Natural killer cell (primary cell): ENCODE results near the gene AFG3L2. TPM values are rescaled to one million over a fixed set of nuclear protein-coding genes. Genes with fewer than 3 reads are reported as not detected.

ENCODE experiments used
- ATAC-seq, 3 donors: fragments of 150-1000 bp in 2 of 3; fragments of 200-7000 bp in 1 of 3; cut with Tn5 transposase; 1 replicate in 1 of 3; 2 replicates in 2 of 3; pipeline ENCODE4 v1.10.0; 2021; ENCODE audit warnings: mild to moderate bottlenecking in 2 of 3, moderate library complexity in 2 of 3
- DNase-seq, 2 donors: peaks; one replicate each; pipeline versions ENCODE4 v3.0.0 to v3.0.0-alpha.2; 2013 to 2021; ENCODE audit warnings: mixed read lengths in 1 of 2
- H3K27ac ChIP-seq: one replicate; pipeline ENCODE4 v1.5.1; 2013; ENCODE audit warnings: mild to moderate bottlenecking, low read length
- H3K27me3 ChIP-seq: one replicate; pipeline ENCODE4 v1.6.1; 2013; ENCODE audit warnings: low read length; ENCODE audit not compliant: control insufficient read depth, insufficient read depth
- H3K36me3 ChIP-seq: one replicate; pipeline ENCODE4 v1.6.1; 2013; ENCODE audit warnings: low read length; ENCODE audit not compliant: control insufficient read depth, insufficient read depth
- H3K4me1 ChIP-seq: one replicate; pipeline ENCODE4 v1.6.1; 2013; ENCODE audit warnings: low read length; ENCODE audit not compliant: control insufficient read depth, insufficient read depth
- H3K4me3 ChIP-seq: one replicate; pipeline ENCODE4 v1.5.1; 2013; ENCODE audit warnings: low read length
- H3K9me3 ChIP-seq: one replicate; pipeline ENCODE4 v1.6.1; 2013; ENCODE audit warnings: low read length; ENCODE audit not compliant: control insufficient read depth, insufficient read depth
- H3K27ac Mint-ChIP-seq, 2 donors: one replicate each; pipeline ENCODE4 v1.8.0; 2022; ENCODE audit warnings: mild to moderate bottlenecking in 2 of 2, mixed read lengths in 2 of 2, moderate library complexity in 1 of 2
- H3K27me3 Mint-ChIP-seq, 2 donors: one replicate each; pipeline ENCODE4 v1.8.0; 2022; ENCODE audit warnings: low read depth in 2 of 2, mixed read lengths in 2 of 2
- H3K36me3 Mint-ChIP-seq: one replicate; pipeline ENCODE4 v1.8.0; 2022; ENCODE audit warnings: mixed read lengths
- H3K4me1 Mint-ChIP-seq, 2 donors: one replicate each; pipeline ENCODE4 v1.8.0; 2022; ENCODE audit warnings: mixed read lengths in 2 of 2
- H3K4me3 Mint-ChIP-seq: one replicate; pipeline ENCODE4 v1.8.0; 2022; ENCODE audit warnings: mild to moderate bottlenecking, moderate library complexity, mixed read lengths
- H3K9me3 Mint-ChIP-seq, 2 donors: one replicate each; pipeline ENCODE4 v1.8.0; 2022; ENCODE audit warnings: mixed read lengths in 2 of 2
- WGBS: methylation state at CpG from one replicate; pipeline ENCODE4 v1.1.7; 2013; ENCODE audit warnings: missing lambda C conversion rate; ENCODE audit not compliant: insufficient coverage; 5-methylcytosine and 5-hydroxymethylcytosine counted together
- intact Hi-C: fragments of 100-400 bp; cut with micrococcal nuclease; formaldehyde crosslinking; loops from one replicate; pipeline ENCODE4 v1.14.2; 2022
- total RNA-seq, 4 donors: library from RNA; stranded (reverse); fragments of 120-200 nt in 1 of 4; gene quantifications; one replicate each; pipeline versions ENCODE4 v1.2.3 to v1.2.4, GENCODE V29; 2013 to 2022
- TF ChIP-seq, protein P1 (sequence below): fragments of 200-600 bp; IDR thresholded peaks from one replicate; pipeline ENCODE4 v1.8.0; 2022; ENCODE audit warnings: antibody characterized with exemption

AFG3L2 gene
- total RNA-seq, 3 donors from 2014 or later (not counting 1 experiment from before 2014, with no cell fraction given) = 31.9 to 36.4 (median 35.9) TPM

DNA sequence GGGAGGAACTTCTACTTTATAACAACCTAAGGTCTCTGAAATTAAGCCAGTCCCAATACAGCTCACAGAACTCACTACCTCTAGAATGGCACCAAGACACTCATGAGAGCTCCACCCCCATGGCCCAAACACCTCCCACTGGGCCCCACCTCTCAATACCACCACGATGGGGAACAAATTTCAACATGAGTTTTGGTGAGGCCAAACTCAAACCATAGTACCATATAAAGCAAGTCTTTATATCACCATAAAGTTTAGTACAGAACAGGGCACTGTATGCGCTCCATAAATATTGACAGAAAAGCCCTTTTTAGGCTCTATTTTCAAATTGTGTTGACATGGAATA, 3.3 kb downstream of the AFG3L2 start:
- ATAC-seq (no peak), DNase-seq (no peak)
- no peaks in the 10 kb centered on the region for H3K9me3 ChIP-seq
- Mint-ChIP-seq H3K36me3 (no peaks in the 10 kb centered on the region), H3K27me3 (peaks cover 0 to 4% of the 10 kb centered on the region in 2 donors), H3K4me1 (peaks cover 32 to 42% of the 10 kb centered on the region in 2 donors), H3K4me3 (no peak overlapping the region), H3K9me3 (no peaks in the 10 kb centered on the region), H3K27ac (no peak overlapping the region)
- H3K4me3 ChIP-seq = no peak overlapping the region
- no peaks in the 10 kb centered on the region for H3K27me3 ChIP-seq
- peaks cover 5% of the 10 kb centered on the region for H3K36me3 ChIP-seq
- intact Hi-C loops = loop anchor here (10.0 kb wide), 1 partner anchor 389 kb away; the partner anchor contains the start of gene IMPA2
- H3K4me1 ChIP-seq = peaks cover 23% of the 10 kb centered on the region
- no peak overlapping the region for H3K27ac ChIP-seq
- WGBS = 73% methylated on average over 2 of the region's 2 CpGs
- TF ChIP-seq, protein P1, sequence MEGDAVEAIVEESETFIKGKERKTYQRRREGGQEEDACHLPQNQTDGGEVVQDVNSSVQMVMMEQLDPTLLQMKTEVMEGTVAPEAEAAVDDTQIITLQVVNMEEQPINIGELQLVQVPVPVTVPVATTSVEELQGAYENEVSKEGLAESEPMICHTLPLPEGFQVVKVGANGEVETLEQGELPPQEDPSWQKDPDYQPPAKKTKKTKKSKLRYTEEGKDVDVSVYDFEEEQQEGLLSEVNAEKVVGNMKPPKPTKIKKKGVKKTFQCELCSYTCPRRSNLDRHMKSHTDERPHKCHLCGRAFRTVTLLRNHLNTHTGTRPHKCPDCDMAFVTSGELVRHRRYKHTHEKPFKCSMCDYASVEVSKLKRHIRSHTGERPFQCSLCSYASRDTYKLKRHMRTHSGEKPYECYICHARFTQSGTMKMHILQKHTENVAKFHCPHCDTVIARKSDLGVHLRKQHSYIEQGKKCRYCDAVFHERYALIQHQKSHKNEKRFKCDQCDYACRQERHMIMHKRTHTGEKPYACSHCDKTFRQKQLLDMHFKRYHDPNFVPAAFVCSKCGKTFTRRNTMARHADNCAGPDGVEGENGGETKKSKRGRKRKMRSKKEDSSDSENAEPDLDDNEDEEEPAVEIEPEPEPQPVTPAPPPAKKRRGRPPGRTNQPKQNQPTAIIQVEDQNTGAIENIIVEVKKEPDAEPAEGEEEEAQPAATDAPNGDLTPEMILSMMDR = no peak

DNA sequence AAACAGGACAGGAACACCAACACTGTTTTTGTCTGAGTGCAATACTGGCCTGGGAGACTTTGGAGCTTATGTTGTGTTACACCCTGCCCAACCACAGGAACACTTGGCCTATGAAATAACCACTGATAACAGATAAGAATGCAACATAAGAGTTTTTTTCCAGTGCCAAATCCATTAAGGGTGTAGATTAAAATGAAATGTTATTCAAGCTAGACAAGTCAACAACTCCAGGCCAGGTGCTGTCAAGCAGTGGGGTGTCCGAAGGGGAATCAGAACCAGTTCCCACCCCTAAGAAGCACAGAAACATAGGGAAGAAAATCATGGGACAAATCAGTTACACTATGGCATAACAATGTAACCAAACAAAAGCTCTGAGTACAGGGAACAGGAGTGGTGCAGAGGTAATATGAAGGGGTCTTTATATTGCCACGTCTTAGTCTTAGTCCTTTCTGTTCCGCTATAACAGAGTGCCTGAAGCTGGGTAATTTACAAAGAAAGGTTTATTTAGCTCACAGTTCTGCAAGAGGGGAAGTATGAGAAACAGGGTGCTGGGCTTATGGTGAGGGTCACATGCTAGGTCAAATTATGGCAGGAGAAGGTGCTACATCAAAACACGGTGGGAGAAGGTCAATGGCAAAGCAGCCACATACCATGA, 3.8 kb downstream of the AFG3L2 start:
- peaks cover 23% of the 10 kb centered on the region for H3K4me1 ChIP-seq
- TF ChIP-seq, protein P1 = no peak
- H3K27ac ChIP-seq = no peak overlapping the region
- DNase-seq (no peak), ATAC-seq (no peak)
- Mint-ChIP-seq H3K4me3 (no peak overlapping the region), H3K4me1 (peaks cover 32 to 42% of the 10 kb centered on the region in 2 donors), H3K36me3 (no peaks in the 10 kb centered on the region), H3K27me3 (no peaks in the 10 kb centered on the region), H3K27ac (peak overlapping the region; percentile 23 to 45), H3K9me3 (no peaks in the 10 kb centered on the region)
- H3K27me3 ChIP-seq = no peaks in the 10 kb centered on the region
- 91% methylated on average over 4 of the region's 4 CpGs for WGBS
- no peak overlapping the region for H3K4me3 ChIP-seq
- intact Hi-C loops = loop anchor here (10.0 kb wide), 1 partner anchor 388 kb away; the partner anchor contains the start of gene IMPA2
- no peaks in the 10 kb centered on the region for H3K9me3 ChIP-seq
- H3K36me3 ChIP-seq = peaks cover 6% of the 10 kb centered on the region

DNA sequence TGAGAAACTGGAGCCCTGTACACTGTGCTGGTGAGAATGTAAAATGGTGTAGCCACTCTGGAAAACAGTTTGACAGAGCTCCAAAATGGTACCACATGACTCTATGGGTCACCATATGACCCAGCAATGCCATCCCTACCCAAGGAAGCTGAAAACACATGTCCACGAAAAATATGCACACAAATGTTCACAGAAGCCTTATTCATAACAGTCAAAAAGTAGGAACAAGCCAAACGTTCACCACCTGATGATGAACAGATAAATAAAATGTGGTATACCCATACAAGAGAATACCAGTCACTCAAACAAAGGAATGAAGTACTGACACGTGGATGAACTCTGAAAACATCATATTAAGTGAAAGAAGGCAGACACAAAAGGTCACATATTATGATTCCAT, 4.6 kb downstream of the AFG3L2 start:
- H3K27me3 ChIP-seq = no peaks in the 10 kb centered on the region
- peaks cover 10% of the 10 kb centered on the region for H3K36me3 ChIP-seq
- Mint-ChIP-seq H3K27ac (peak overlapping the region; percentile 23 to 45), H3K4me3 (no peak overlapping the region), H3K4me1 (peaks cover 25 to 35% of the 10 kb centered on the region in 2 donors), H3K27me3 (no peaks in the 10 kb centered on the region), H3K36me3 (no peaks in the 10 kb centered on the region), H3K9me3 (no peaks in the 10 kb centered on the region)
- H3K27ac ChIP-seq = no peak overlapping the region
- 100% methylated on average over 1 of the region's 3 CpGs for WGBS
- ATAC-seq = no peak
- H3K4me3 ChIP-seq = no peak overlapping the region
- TF ChIP-seq, protein P1 = no peak
- no peak for DNase-seq
- intact Hi-C loops = loop anchor here (10.0 kb wide), 1 partner anchor 388 kb away; the partner anchor contains the start of gene IMPA2
- H3K4me1 ChIP-seq = peaks cover 17% of the 10 kb centered on the region
- H3K9me3 ChIP-seq = no peaks in the 10 kb centered on the region
